Smooth muscle cell (in vitro differentiated cells): ENCODE measurements around the gene FAM181A. TPM values are rescaled to one million over a fixed set of nuclear protein-coding genes. Genes with fewer than 3 reads are reported as not detected.

ENCODE experiments used
- DNase-seq: peaks from one replicate; lab custom pipeline; 2025; ENCODE audit not compliant: unreplicated experiment; lab: John Stamatoyannopoulos, UW
- H2AFZ ChIP-seq: fragments of 200-600 bp; sonication (generic); 2 replicates; pipeline ENCODE4 v1.6.0; 2016; ENCODE audit warnings: antibody characterized with exemption, low read depth, mild to moderate bottlenecking
- H3F3A ChIP-seq: fragments of 200-600 bp; sonication (generic); 2 replicates; pipeline ENCODE4 v1.6.0; 2017; ENCODE audit warnings: antibody characterized with exemption, low read depth
- H3K27ac ChIP-seq: fragments of 200-600 bp; sonication (generic); 2 replicates; pipeline ENCODE4 v1.5.1; 2016; ENCODE audit warnings: low read depth, mild to moderate bottlenecking
- H3K27me3 ChIP-seq: fragments of 200-600 bp; sonication (generic); 2 replicates; pipeline ENCODE4 v1.6.1; 2016; ENCODE audit warnings: low read depth, mild to moderate bottlenecking
- H3K36me3 ChIP-seq: fragments of 200-600 bp; sonication (generic); 2 replicates; pipeline ENCODE4 v1.5.1; 2016; ENCODE audit warnings: low read depth
- H3K4me1 ChIP-seq: fragments of 200-600 bp; sonication (generic); 2 replicates; pipeline ENCODE4 v1.5.1; 2016; ENCODE audit warnings: low read depth
- H3K4me2 ChIP-seq: fragments of 200-600 bp; sonication (generic); 2 replicates; pipeline ENCODE4 v1.6.0; 2016; ENCODE audit warnings: mild to moderate bottlenecking
- H3K4me3 ChIP-seq: fragments of 200-600 bp; sonication (generic); 2 replicates; pipeline ENCODE4 v1.5.1; 2016; ENCODE audit warnings: mild to moderate bottlenecking
- H3K79me2 ChIP-seq: fragments of 200-600 bp; sonication (generic); 2 replicates; pipeline ENCODE4 v1.6.0; 2016; ENCODE audit warnings: low read depth, mild to moderate bottlenecking
- H3K9ac ChIP-seq: fragments of 200-600 bp; sonication (generic); 2 replicates; pipeline ENCODE4 v1.6.0; 2016; ENCODE audit warnings: low read depth
- H3K9me3 ChIP-seq: fragments of 200-600 bp; sonication (generic); replicated peaks from 2 replicates; pipeline ENCODE4 v1.5.1; 2016; ENCODE audit warnings: low read depth
- H4K20me1 ChIP-seq: fragments of 200-600 bp; sonication (generic); 2 replicates; pipeline ENCODE4 v1.6.0; 2016; ENCODE audit warnings: low read depth
- WGBS: methylation state at CpG from one replicate; pipeline ENCODE4 v1.1.7; 2016; ENCODE audit warnings: low lambda C conversion rate; 5-methylcytosine and 5-hydroxymethylcytosine counted together
- polyA plus RNA-seq: library from polyadenylated mRNA; unstranded; fragments of >200 nt; fragmentation: Nextera tagmentation; extraction: Ambion mirVana; gene quantifications from 2 replicates; pipeline ENCODE4 v1.2.1, GENCODE V29; 2016
- total RNA-seq: library from RNA; depleted of rRNA; stranded (reverse); fragments of >200 nt; gene quantifications from 2 replicates; pipeline ENCODE4 v1.2.3, GENCODE V29; 2014
- TF ChIP-seq, protein P1 (sequence below): fragments of 200-600 bp; sonication (generic); IDR thresholded peaks from 2 replicates; pipeline ENCODE4 v1.5.1; 2017; ENCODE audit warnings: borderline replicate concordance, mild to moderate bottlenecking, antibody characterized with exemption; ENCODE audit not compliant: insufficient read depth, poor library complexity, severe bottlenecking

FAM181A gene
- total and polyA plus RNA-seq, 2 experiments from 2014 or later = not detected

DNA sequence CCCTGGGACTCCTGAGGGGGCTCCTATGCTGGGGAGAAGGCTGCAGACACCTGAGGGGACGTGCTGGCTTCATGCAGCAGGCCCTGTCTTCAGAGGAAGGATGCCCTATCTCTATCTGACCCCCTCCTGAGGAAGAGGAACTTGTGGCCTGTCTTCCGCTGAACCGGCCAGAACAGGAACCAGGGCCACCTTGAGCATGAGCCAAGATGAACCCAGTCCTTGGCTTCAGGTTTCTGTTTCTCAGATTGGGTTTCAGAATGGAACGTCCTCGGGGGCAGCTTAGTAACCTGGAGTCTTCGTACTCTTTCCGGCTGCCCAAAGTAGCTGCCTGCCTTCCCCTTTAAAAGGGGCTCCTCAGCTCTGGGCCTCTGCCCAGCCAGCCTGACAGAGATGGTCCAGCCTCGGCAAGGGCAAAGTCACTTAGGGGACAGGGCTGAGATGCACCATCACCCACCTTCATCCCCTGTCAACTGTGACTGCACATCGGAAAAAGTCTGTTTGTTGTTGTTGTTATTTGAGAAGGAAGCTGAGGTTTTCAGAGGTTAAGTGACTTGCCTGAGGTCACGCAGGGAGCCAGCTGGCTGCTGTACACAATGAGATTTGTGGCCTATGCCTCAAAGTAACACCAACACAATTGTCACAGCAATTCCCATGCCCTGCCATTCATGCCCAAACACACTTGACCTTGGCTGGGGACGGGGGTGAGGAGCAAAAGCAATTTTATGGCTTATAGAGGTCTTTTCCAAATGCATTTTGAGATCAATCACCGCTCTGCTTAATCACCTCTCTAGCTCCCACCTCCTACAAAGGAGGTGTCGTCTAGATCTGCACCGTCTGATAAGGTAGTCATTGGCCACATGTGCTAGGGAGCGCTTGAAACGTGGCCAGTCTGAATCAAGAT, 35.8 kb downstream of the FAM181A start:
- Histone ChIP-seq H3K9ac (no peak overlapping the region), H3K27ac (no peak overlapping the region), H3K4me2 (no peak overlapping the region), H3K27me3 (no peaks in the 10 kb centered on the region), H4K20me1 (no peaks in the 10 kb centered on the region), H2AFZ (no peak overlapping the region), H3F3A (peaks cover 8% of the 10 kb centered on the region), H3K4me3 (no peak overlapping the region), H3K79me2 (no peaks in the 10 kb centered on the region), H3K9me3 (no peaks in the 10 kb centered on the region), H3K4me1 (peaks cover 3% of the 10 kb centered on the region), H3K36me3 (no peaks in the 10 kb centered on the region)
- no peak for DNase-seq
- TF ChIP-seq, protein P1, sequence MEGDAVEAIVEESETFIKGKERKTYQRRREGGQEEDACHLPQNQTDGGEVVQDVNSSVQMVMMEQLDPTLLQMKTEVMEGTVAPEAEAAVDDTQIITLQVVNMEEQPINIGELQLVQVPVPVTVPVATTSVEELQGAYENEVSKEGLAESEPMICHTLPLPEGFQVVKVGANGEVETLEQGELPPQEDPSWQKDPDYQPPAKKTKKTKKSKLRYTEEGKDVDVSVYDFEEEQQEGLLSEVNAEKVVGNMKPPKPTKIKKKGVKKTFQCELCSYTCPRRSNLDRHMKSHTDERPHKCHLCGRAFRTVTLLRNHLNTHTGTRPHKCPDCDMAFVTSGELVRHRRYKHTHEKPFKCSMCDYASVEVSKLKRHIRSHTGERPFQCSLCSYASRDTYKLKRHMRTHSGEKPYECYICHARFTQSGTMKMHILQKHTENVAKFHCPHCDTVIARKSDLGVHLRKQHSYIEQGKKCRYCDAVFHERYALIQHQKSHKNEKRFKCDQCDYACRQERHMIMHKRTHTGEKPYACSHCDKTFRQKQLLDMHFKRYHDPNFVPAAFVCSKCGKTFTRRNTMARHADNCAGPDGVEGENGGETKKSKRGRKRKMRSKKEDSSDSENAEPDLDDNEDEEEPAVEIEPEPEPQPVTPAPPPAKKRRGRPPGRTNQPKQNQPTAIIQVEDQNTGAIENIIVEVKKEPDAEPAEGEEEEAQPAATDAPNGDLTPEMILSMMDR = no peak
- 85% methylated on average over 16 of the region's 16 CpGs for WGBS

DNA sequence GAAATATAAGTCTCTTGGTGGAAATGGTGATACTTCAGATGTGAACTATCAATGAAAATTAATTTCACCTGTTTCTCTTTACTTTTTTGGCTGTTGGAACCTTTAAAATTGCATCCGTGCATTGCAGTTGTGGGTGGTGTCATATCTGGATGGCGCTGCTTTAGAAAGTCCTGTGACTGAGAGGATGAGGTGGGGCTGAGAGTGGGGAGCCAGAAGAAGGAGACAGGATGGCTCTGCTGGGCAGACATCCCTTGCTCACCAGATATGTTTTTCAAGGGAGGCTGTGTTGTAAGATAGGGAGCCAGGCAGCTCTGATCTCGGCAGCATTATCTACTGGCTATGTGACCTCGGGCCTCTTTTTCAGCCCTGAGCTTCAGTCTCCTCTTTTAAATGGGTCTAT, 36.5 kb downstream of the FAM181A start:
- Histone ChIP-seq H3K9ac (no peak overlapping the region), H3K4me1 (peaks cover 3% of the 10 kb centered on the region), H3K27me3 (no peaks in the 10 kb centered on the region), H3K27ac (no peak overlapping the region), H3F3A (peaks cover 8% of the 10 kb centered on the region), H3K4me3 (no peak overlapping the region), H3K79me2 (no peaks in the 10 kb centered on the region), H3K4me2 (no peak overlapping the region), H4K20me1 (no peaks in the 10 kb centered on the region), H3K9me3 (no peaks in the 10 kb centered on the region), H3K36me3 (no peaks in the 10 kb centered on the region), H2AFZ (no peak overlapping the region)
- TF ChIP-seq, protein P1 = no peak
- DNase-seq = no peak
- WGBS = 92% methylated on average over 4 of the region's 4 CpGs

DNA sequence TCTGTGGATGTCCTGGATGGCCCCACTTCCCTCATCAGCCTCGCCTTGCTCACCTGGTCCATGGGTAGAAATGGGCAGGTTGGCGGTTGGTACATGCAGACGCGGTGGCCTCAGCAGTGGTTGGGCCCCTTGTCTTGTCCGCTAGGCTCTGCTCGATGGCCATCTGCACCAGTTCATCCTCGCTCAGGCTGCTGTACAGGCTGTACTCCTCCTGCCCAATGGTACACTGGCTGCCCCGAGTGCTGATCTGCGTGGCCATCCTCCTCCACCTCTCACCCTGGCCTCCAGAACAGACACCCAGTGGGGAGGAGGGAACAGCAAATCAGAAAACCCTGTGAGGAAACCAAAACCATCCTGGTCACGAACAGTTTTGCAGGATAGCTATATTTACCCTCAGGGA, 37.1 kb downstream of the FAM181A start:
- peaks cover 8% of the 10 kb centered on the region for H3F3A ChIP-seq
- H3K27me3 ChIP-seq = no peaks in the 10 kb centered on the region
- no peak overlapping the region for H3K27ac ChIP-seq
- TF ChIP-seq, protein P1 = no peak
- DNase-seq = no peak
- no peaks in the 10 kb centered on the region for H3K79me2 ChIP-seq
- no peaks in the 10 kb centered on the region for H3K36me3 ChIP-seq
- H2AFZ ChIP-seq = no peak overlapping the region
- H3K9ac ChIP-seq = no peak overlapping the region
- no peak overlapping the region for H3K4me2 ChIP-seq
- H3K4me3 ChIP-seq = no peak overlapping the region
- no peaks in the 10 kb centered on the region for H3K9me3 ChIP-seq
- no peaks in the 10 kb centered on the region for H4K20me1 ChIP-seq
- WGBS = 100% methylated on average over 10 of the region's 10 CpGs
- no peaks in the 10 kb centered on the region for H3K4me1 ChIP-seq

DNA sequence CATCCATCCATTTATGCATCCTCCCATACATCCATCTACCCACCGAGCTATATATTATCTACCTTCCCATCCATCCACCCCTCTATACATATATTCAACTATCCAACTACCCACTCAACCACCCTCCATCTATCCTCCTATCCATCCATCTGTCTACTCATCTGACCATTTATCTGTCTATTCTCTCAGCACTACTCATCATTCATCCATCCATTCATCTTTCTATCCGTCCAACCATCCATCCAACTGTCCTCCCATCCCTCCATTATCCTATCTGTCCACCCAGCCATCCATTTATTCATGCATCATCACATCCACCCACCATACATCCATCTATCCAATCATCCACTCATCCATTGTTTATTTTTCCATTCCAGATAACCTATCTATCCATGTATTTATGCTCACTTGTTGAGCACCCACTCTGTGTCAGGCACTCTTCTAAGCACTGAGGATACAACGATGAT, 37.7 kb downstream of the FAM181A start:
- Histone ChIP-seq H2AFZ (no peak overlapping the region), H3K27ac (peak overlapping the region; percentile 43), H3K9me3 (no peaks in the 10 kb centered on the region), H3K4me2 (no peak overlapping the region), H3F3A (peaks cover 8% of the 10 kb centered on the region), H3K4me1 (no peaks in the 10 kb centered on the region), H4K20me1 (no peaks in the 10 kb centered on the region), H3K36me3 (no peaks in the 10 kb centered on the region), H3K27me3 (no peaks in the 10 kb centered on the region), H3K9ac (no peak overlapping the region), H3K4me3 (no peak overlapping the region), H3K79me2 (no peaks in the 10 kb centered on the region)
- DNase-seq = no peak
- 87% methylated on average over 3 of the region's 3 CpGs for WGBS
- TF ChIP-seq, protein P1 = no peak
